ENCODE measurements around the gene ODF2L. TPM values are rescaled to one million over a fixed set of nuclear protein-coding genes. Genes with fewer than 3 reads are reported as not detected.

The ODF2L gene
- total and polyA plus RNA-seq, 7 experiments from 2014 or later = 22.8 to 75.3 (median 51.7) TPM

DNA sequence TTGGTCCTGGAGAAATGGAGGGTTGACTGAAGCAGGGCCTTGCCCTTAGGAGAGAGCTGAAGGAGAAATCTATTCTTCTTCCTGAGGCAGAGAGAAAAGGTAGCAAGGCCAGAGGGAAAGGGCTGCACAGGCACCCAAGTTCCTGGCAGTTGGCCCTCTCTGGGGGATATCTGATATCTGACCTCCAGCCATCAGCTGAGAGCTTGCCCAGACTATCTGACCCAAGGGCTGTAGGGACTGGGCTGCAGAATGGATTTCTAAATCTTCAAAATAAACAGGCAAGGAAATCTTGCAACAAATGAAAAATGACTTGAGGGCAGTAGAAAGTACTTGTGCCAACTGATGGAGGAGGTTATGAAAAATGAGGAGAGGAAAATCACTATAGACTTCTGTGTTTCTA lies 27.4 kb upstream of the ODF2L start:
- H3K27me3 Mint-ChIP-seq = peaks cover 0 to 16% (median 3%) of the 10 kb centered on the region in 5 donors
- H3K27ac Mint-ChIP-seq = no peak overlapping the region
- Histone ChIP-seq H3K27me3 (ENCODE audit: control insufficient read depth in 2 of 2, insufficient read depth in 2 of 2, low read length in 2 of 2) (no peaks in the 10 kb centered on the region), H3K4me3 (ENCODE audit: low read length) (no peak overlapping the region), H3K36me3 (ENCODE audit: control insufficient read depth in 2 of 3, insufficient read depth in 3 of 3, low read length in 3 of 3) (no peaks in the 10 kb centered on the region), H3K27ac (ENCODE audit: low read depth, low read length) (no peak overlapping the region), H3K4me1 (ENCODE audit: control insufficient read depth in 2 of 2, insufficient read depth in 2 of 2, low read length in 2 of 2) (no peaks in the 10 kb centered on the region), H3K9me3 (ENCODE audit: control insufficient read depth in 2 of 3, low read length in 3 of 3) (no peaks in the 10 kb centered on the region)
- CTCF ChIA-PET = interaction anchor here (1.0 kb wide), 1 partner anchor 43 kb away, joined by 3 read pairs; no protein-coding TSS in a partner anchor
- H3K36me3 Mint-ChIP-seq = no peaks in the 10 kb centered on the region
- DNase-seq (no peak), ATAC-seq (no peak)
- POLR2A ChIA-PET = no interaction called here
- peaks cover 3 to 8% (median 6%) of the 10 kb centered on the region in 7 donors for H3K4me1 Mint-ChIP-seq
- no peaks in the 10 kb centered on the region for H3K9me3 Mint-ChIP-seq
- intact Hi-C loops (cut with micrococcal nuclease) = no loop called here
- no peak overlapping the region for H3K4me3 Mint-ChIP-seq

DNA sequence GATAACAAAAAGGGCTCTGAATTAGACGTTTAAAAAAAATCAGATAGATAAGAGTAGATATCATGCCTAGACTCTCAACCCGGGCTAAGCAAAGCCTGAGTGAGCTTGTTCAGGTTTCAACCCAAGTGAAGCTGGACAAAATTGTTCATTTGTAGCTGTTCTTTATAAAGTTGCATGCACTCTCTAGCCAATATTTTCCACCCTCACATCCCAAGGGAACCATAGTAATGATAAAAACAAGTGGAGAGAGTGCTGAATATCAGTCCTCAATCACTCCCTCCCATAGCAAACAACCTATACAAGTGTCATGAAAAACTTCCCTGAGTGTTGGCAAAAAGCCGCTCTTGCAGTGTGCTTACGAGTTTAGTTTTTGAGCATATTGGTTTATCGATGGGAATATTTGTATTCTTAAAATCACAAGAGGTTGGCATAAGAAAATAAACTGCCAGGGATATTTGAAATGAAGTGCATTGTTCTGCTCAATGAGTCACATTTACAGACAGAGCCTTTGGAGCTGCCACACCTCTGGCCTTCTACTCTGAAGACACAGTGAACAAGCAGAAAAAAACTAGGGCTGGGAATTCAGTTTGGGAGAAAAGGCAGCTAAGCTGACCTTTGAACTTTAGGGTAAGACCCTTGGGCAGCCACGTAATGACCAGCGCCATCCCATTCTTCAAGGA lies 25.6 kb upstream of the ODF2L start:
- DNase-seq = no peak
- no peaks in the 10 kb centered on the region for H3K27me3 ChIP-seq (ENCODE audit: control insufficient read depth in 2 of 2, insufficient read depth in 2 of 2, low read length in 2 of 2)
- Mint-ChIP-seq H3K27ac (no peak overlapping the region), H3K4me3 (no peak overlapping the region), H3K4me1 (peaks cover 4 to 8% (median 6%) of the 10 kb centered on the region in 7 donors), H3K36me3 (no peaks in the 10 kb centered on the region), H3K9me3 (no peaks in the 10 kb centered on the region), H3K27me3 (peaks cover 0 to 16% (median 3%) of the 10 kb centered on the region in 5 donors)
- no peaks in the 10 kb centered on the region for H3K36me3 ChIP-seq (ENCODE audit: control insufficient read depth in 2 of 3, insufficient read depth in 3 of 3, low read length in 3 of 3)
- ATAC-seq = no peak
- ChIA-PET CTCF (interaction anchor here (0.7 kb wide), 1 partner anchor 78 kb away, joined by 3 read pairs; no protein-coding TSS in a partner anchor), POLR2A (no interaction called here)
- no peaks in the 10 kb centered on the region for H3K4me1 ChIP-seq (ENCODE audit: control insufficient read depth in 2 of 2, insufficient read depth in 2 of 2, low read length in 2 of 2)
- H3K27ac ChIP-seq (ENCODE audit: low read depth, low read length) = no peak overlapping the region
- intact Hi-C loops (cut with micrococcal nuclease) = no loop called here
- no peak overlapping the region for H3K4me3 ChIP-seq (ENCODE audit: low read length)
- H3K9me3 ChIP-seq (ENCODE audit: control insufficient read depth in 2 of 3, low read length in 3 of 3) = no peaks in the 10 kb centered on the region

DNA sequence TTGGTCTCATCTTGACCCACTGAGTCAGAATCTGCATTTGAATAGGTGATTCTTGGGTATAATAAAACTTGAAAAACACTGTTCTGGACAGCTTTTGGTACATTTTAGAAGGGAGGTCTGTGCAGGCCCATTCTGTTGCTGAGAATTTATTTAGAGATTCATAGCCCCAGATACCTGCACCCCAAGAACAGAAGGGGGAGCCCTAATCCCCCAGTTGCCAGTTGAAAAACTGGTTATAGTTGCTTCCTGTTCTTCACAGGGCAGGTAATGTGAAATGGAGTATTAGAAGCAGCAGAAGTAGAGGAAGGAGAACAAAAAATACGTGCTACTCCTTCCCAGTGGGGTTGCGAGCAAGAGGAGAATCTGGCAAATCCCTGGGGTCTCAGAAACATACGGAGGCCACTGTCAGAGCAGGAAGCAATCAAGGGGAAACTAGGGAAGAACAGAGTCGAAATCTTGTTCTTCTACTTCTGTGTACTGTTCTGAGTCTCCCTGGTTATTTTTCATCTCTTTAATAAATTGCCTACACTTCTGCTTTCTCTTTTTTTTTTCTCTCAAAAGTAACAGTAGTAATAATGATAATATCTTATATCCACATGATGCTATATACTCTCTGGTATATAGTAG lies 23.3 kb upstream of the ODF2L start:
- Histone ChIP-seq H3K9me3 (ENCODE audit: control insufficient read depth in 2 of 3, low read length in 3 of 3) (no peaks in the 10 kb centered on the region), H3K4me3 (ENCODE audit: low read length) (no peak overlapping the region), H3K27me3 (ENCODE audit: control insufficient read depth in 2 of 2, insufficient read depth in 2 of 2, low read length in 2 of 2) (no peaks in the 10 kb centered on the region), H3K27ac (ENCODE audit: low read depth, low read length) (no peak overlapping the region), H3K36me3 (ENCODE audit: control insufficient read depth in 2 of 3, insufficient read depth in 3 of 3, low read length in 3 of 3) (no peaks in the 10 kb centered on the region), H3K4me1 (ENCODE audit: control insufficient read depth in 2 of 2, insufficient read depth in 2 of 2, low read length in 2 of 2) (no peaks in the 10 kb centered on the region)
- DNase-seq (peak in 7 of 9 donors; percentile 35 to 74 (median 65)), ATAC-seq (peak; percentile 89)
- Mint-ChIP-seq H3K36me3 (no peaks in the 10 kb centered on the region), H3K4me1 (peaks cover 4 to 8% (median 6%) of the 10 kb centered on the region in 7 donors), H3K9me3 (no peaks in the 10 kb centered on the region), H3K27ac (peak overlapping the region in 8 of 9 donors; percentile 13 to 85 (median 32)), H3K4me3 (peak overlapping the region in 9 of 10 donors; percentile 53 to 85 (median 72)), H3K27me3 (peaks cover 0 to 6% (median 0%) of the 10 kb centered on the region in 5 donors)
- CTCF ChIA-PET = no interaction called here
- POLR2A ChIA-PET = interaction anchor here (0.6 kb wide), 1 partner anchor 1215 kb away, joined by 4 read pairs; no protein-coding TSS in a partner anchor
- intact Hi-C loops (cut with micrococcal nuclease) = loop anchor here (1.0 to 10.0 kb wide), 8 partner anchors 21 to 325 kb away; partner anchors contain the start of gene ODF2L (in 1 of the 2)

DNA sequence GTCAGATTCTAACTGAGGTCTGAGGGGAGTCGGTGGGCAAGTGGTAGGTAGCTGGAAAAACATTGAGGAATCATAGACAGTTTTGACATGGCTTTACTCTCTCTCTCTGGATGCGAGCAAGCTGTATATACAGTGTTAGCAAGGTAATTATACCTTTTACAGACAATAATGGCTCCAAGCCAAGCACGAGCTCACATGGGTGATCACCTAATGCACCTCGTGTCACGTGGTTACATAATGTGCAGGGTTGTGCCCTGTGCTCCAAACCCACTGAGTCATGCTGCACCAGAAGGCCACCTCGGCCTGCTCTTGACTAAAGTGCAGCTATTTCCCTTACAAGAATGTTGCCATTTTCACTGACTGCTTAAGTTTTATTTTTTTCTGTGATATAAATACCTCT lies 20.2 kb upstream of the ODF2L start:
- H3K36me3 Mint-ChIP-seq = no peaks in the 10 kb centered on the region
- H3K4me3 Mint-ChIP-seq = no peak overlapping the region
- intact Hi-C loops (cut with micrococcal nuclease) = loop anchor here in 1 of 2 donors (10.0 kb wide), 1 partner anchor 328 kb away; no protein-coding TSS in a partner anchor
- no peak overlapping the region for H3K27ac Mint-ChIP-seq
- no peaks in the 10 kb centered on the region for H3K36me3 ChIP-seq (ENCODE audit: control insufficient read depth in 2 of 3, insufficient read depth in 3 of 3, low read length in 3 of 3)
- DNase-seq (no peak), ATAC-seq (no peak)
- H3K4me1 ChIP-seq (ENCODE audit: control insufficient read depth in 2 of 2, insufficient read depth in 2 of 2, low read length in 2 of 2) = no peaks in the 10 kb centered on the region
- CTCF ChIA-PET = interaction anchor here (1.5 kb wide), 1 partner anchor 53 kb away, joined by 3 read pairs; the partner anchor contains the start of gene CLCA1
- no peak overlapping the region for H3K27ac ChIP-seq (ENCODE audit: low read depth, low read length)
- H3K4me1 Mint-ChIP-seq = peaks cover 4 to 8% (median 6%) of the 10 kb centered on the region in 7 donors
- no peaks in the 10 kb centered on the region for H3K27me3 Mint-ChIP-seq
- no peaks in the 10 kb centered on the region for H3K9me3 Mint-ChIP-seq
- H3K27me3 ChIP-seq (ENCODE audit: control insufficient read depth in 2 of 2, insufficient read depth in 2 of 2, low read length in 2 of 2) = no peaks in the 10 kb centered on the region
- H3K4me3 ChIP-seq (ENCODE audit: low read length) = no peak overlapping the region
- no peaks in the 10 kb centered on the region for H3K9me3 ChIP-seq (ENCODE audit: control insufficient read depth in 2 of 3, low read length in 3 of 3)
- POLR2A ChIA-PET = interaction anchor here (0.6 kb wide), 1 partner anchor 28 kb away, joined by 3 read pairs; no protein-coding TSS in a partner anchor

DNA sequence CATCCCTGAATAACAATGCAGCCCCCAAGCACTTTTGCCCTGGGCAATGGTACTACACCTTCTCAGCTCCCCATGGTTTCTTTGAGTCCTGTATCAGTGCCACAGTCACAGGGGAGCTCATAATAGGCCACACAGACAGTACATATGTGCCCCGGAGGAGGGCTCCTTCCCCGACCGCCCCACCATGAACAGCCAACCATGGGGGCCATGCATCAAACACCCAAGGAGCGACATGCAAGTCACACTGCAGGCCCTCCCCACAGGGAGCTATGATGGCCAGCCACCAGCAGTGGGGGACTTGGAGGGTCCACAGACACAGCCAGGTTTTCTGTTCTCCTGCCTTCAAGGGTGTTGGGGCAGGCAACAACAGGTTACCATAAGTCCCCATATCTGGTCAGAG lies 14.8 kb upstream of the ODF2L start:
- DNase-seq (no peak), ATAC-seq (no peak)
- no peaks in the 10 kb centered on the region for H3K36me3 Mint-ChIP-seq
- H3K4me3 Mint-ChIP-seq = no peak overlapping the region
- no peaks in the 10 kb centered on the region for H3K36me3 ChIP-seq (ENCODE audit: control insufficient read depth in 2 of 3, insufficient read depth in 3 of 3, low read length in 3 of 3)
- H3K4me1 ChIP-seq (ENCODE audit: control insufficient read depth in 2 of 2, insufficient read depth in 2 of 2, low read length in 2 of 2) = no peaks in the 10 kb centered on the region
- H3K4me3 ChIP-seq (ENCODE audit: low read length) = no peak overlapping the region
- peaks cover 0 to 2% (median 0%) of the 10 kb centered on the region in 5 donors for H3K27me3 Mint-ChIP-seq
- ChIA-PET CTCF (interaction anchor here (1.0 kb wide), 1 partner anchor 17 kb away, joined by 3 read pairs; no protein-coding TSS in a partner anchor), POLR2A (no interaction called here)
- no peak overlapping the region for H3K27ac ChIP-seq (ENCODE audit: low read depth, low read length)
- H3K9me3 Mint-ChIP-seq = no peaks in the 10 kb centered on the region
- no peaks in the 10 kb centered on the region for H3K9me3 ChIP-seq (ENCODE audit: control insufficient read depth in 2 of 3, low read length in 3 of 3)
- intact Hi-C loops (cut with micrococcal nuclease) = loop anchor here in 1 of 2 donors (10.0 kb wide), 1 partner anchor 334 kb away; no protein-coding TSS in a partner anchor
- no peaks in the 10 kb centered on the region for H3K27me3 ChIP-seq (ENCODE audit: control insufficient read depth in 2 of 2, insufficient read depth in 2 of 2, low read length in 2 of 2)
- H3K4me1 Mint-ChIP-seq = no peaks in the 10 kb centered on the region
- H3K27ac Mint-ChIP-seq = no peak overlapping the region

DNA sequence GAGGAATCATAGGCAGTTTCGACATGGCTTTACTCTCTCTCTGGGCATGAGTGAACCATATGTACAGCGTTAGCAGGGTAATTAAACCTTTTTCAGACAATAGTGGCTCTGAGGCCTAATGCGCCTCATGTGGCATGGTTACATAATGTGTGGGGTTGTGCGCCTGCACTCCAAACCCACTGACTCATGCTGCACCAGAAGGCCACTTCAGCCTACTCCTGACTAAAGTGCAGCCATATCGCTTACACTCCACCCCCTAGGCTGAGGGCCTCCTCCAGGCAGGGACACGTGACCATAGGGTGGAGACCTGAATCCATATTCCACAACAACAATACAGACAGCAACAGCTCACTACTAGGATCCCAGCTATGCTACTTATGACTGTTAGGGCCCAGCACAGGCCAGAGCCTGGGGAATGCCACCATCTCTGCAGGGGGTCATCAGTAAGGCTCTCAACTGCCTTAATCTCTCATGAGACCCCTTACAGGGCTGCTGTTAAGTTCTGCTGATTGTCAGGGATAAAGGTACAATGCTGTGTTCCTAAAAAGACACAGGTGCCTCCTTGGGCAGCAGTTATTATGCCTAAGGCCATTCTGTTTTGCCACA lies 13.4 kb upstream of the ODF2L start:
- DNase-seq (no peak), ATAC-seq (no peak)
- Histone ChIP-seq H3K4me3 (ENCODE audit: low read length) (no peak overlapping the region), H3K4me1 (ENCODE audit: control insufficient read depth in 2 of 2, insufficient read depth in 2 of 2, low read length in 2 of 2) (no peaks in the 10 kb centered on the region), H3K9me3 (ENCODE audit: control insufficient read depth in 2 of 3, low read length in 3 of 3) (no peaks in the 10 kb centered on the region), H3K27me3 (ENCODE audit: control insufficient read depth in 2 of 2, insufficient read depth in 2 of 2, low read length in 2 of 2) (no peaks in the 10 kb centered on the region), H3K36me3 (ENCODE audit: control insufficient read depth in 2 of 3, insufficient read depth in 3 of 3, low read length in 3 of 3) (no peaks in the 10 kb centered on the region), H3K27ac (ENCODE audit: low read depth, low read length) (no peak overlapping the region)
- intact Hi-C loops (cut with micrococcal nuclease) = loop anchor here in 1 of 2 donors (10.0 kb wide), 1 partner anchor 335 kb away; no protein-coding TSS in a partner anchor
- Mint-ChIP-seq H3K4me1 (no peaks in the 10 kb centered on the region), H3K27ac (no peak overlapping the region), H3K4me3 (no peak overlapping the region), H3K9me3 (no peaks in the 10 kb centered on the region), H3K36me3 (no peaks in the 10 kb centered on the region), H3K27me3 (peaks cover 0 to 5% (median 0%) of the 10 kb centered on the region in 5 donors)
- CTCF ChIA-PET = no interaction called here
- POLR2A ChIA-PET = no interaction called here
